Endothelial cell of umbilical vein (primary cell): ENCODE results near the gene FOXA1. TPM values are rescaled to one million over a fixed set of nuclear protein-coding genes. Genes with fewer than 3 reads are reported as not detected.

Source experiments
- BruUV-seq: library from RNA; stranded (reverse); fragments of 400-500 nt; replicated peaks from 2 replicates; lab custom pipeline; 2021; lab: Mats Ljungman, UMichigan
- CTCF ChIA-PET: fragments of 300-600, 350-600 bp; sonication (Branson Sonifier 250); formaldehyde crosslinking; loops from one replicate; lab custom pipeline; 2021; ENCODE audit warnings: antibody characterized with exemption, inconsistent platforms; lab: Charles Lee
- POLR2A ChIA-PET: fragments of 300-600, 350-600 bp; sonication (Branson Sonifier 250); formaldehyde crosslinking; loops from one replicate; lab custom pipeline; 2021; ENCODE audit warnings: antibody characterized with exemption, inconsistent platforms; lab: Charles Lee
- DNase-seq: peaks from one replicate; pipeline ENCODE4 v3.0.0-alpha.2; 2011; ENCODE audit warnings: low read depth, low spot score
- FAIRE-seq: peaks from 2 replicates; lab custom pipeline; 2011; peaks lifted over from hg19 to GRCh38; lab: Jason Lieb, UNC
- H2AFZ ChIP-seq: 2 replicates; pipeline ENCODE4 v1.6.0; 2012; ENCODE audit warnings: low read depth, low read length, control low read depth, inconsistent platforms
- H3K27ac ChIP-seq: 2 replicates; pipeline ENCODE4 v1.5.1; 2011; ENCODE audit warnings: low read depth, mild to moderate bottlenecking, control low read depth, low read length, moderate library complexity; ENCODE audit not compliant: insufficient read depth
- H3K27me3 ChIP-seq, 2 experiments: 2 replicates each; pipeline versions ENCODE4 v1.6.0 to v1.6.1; 2011; ENCODE audit warnings: low read length in 2 of 2, mixed read lengths in 1 of 2; ENCODE audit not compliant: control insufficient read depth in 2 of 2, insufficient read depth in 2 of 2
- H3K36me3 ChIP-seq, 2 experiments: 2 replicates in 1 of 2; 3 replicates in 1 of 2; pipeline ENCODE4 v1.5.1; 2011; ENCODE audit warnings: low read length in 2 of 2, mild to moderate bottlenecking in 1 of 2, moderate library complexity in 1 of 2; ENCODE audit not compliant: control insufficient read depth in 2 of 2, insufficient read depth in 2 of 2; ENCODE audit errors: extremely low read depth in 1 of 2
- H3K4me1 ChIP-seq: 3 replicates; pipeline ENCODE4 v1.5.1; 2011; ENCODE audit warnings: mild to moderate bottlenecking, low read length; ENCODE audit not compliant: control insufficient read depth, insufficient read depth; ENCODE audit errors: extremely low read depth
- H3K4me2 ChIP-seq: 2 replicates; pipeline ENCODE4 v1.6.1; 2011; ENCODE audit warnings: low read length, control low read depth, mixed read lengths; ENCODE audit not compliant: insufficient read depth
- H3K4me3 ChIP-seq, 3 experiments: fragments of 200-600 bp in 1 of 3; sonication (generic), shearing (Covaris generic) in 1 of 3; replicated peaks in 1 of 3; 2 replicates each; pipeline ENCODE4 v1.5.1; 2011 to 2016; ENCODE audit warnings: control low read depth in 3 of 3, low read length in 3 of 3, mild to moderate bottlenecking in 2 of 3, inconsistent platforms in 1 of 3, low read depth in 1 of 3, moderate library complexity in 1 of 3; ENCODE audit not compliant: insufficient read depth in 1 of 3
- H3K79me2 ChIP-seq: 2 replicates; pipeline ENCODE4 v1.6.0; 2012; ENCODE audit warnings: low read length, inconsistent platforms; ENCODE audit not compliant: control insufficient read depth, insufficient read depth
- H3K9ac ChIP-seq: replicated peaks from 2 replicates; pipeline ENCODE3; 2011; ENCODE audit warnings: low read length, control low read depth; ENCODE audit not compliant: insufficient read depth; ENCODE audit errors: extremely low read depth
- H3K9me1 ChIP-seq: replicated peaks from 3 replicates; pipeline ENCODE4 v1.6.0; 2011; ENCODE audit warnings: mild to moderate bottlenecking, low read length; ENCODE audit not compliant: control insufficient read depth, insufficient read depth; ENCODE audit errors: extremely low read depth
- H3K9me3 ChIP-seq: replicated peaks from 2 replicates; pipeline ENCODE4 v1.5.1; 2012; ENCODE audit warnings: low read length, inconsistent platforms; ENCODE audit not compliant: control insufficient read depth, insufficient read depth
- H4K20me1 ChIP-seq: replicated peaks from 2 replicates; pipeline ENCODE3; 2011; ENCODE audit warnings: mild to moderate bottlenecking, low read length; ENCODE audit not compliant: control insufficient read depth, insufficient read depth; ENCODE audit errors: extremely low read depth
- CTCF ChIP-seq, 2 donors: IDR thresholded peaks; 1 replicate in 1 of 2; 2 replicates in 1 of 2; pipeline ENCODE4 v1.5.1; 2011; ENCODE audit warnings: low read length in 2 of 2, mild to moderate bottlenecking in 2 of 2, moderate library complexity in 2 of 2, control low read depth in 1 of 2, inconsistent platforms in 1 of 2, low read depth in 1 of 2; ENCODE audit not compliant: insufficient read depth in 1 of 2; ENCODE audit errors: extremely low read depth in 1 of 2
- EZH2 ChIP-seq: IDR thresholded peaks from 2 replicates; pipeline ENCODE4 v1.6.1; 2012; ENCODE audit warnings: borderline replicate concordance, low read depth, mild to moderate bottlenecking, moderate library complexity, low read length, inconsistent platforms; ENCODE audit not compliant: severe bottlenecking
- FOS ChIP-seq: IDR thresholded peaks from 2 replicates; pipeline ENCODE4 v1.6.1; 2011; ENCODE audit warnings: mild to moderate bottlenecking, low read length, moderate library complexity, borderline replicate concordance; ENCODE audit not compliant: insufficient read depth
- GATA2 ChIP-seq: IDR thresholded peaks from 2 replicates; pipeline ENCODE4 v1.7.0; 2011; ENCODE audit warnings: low read depth, mild to moderate bottlenecking, moderate library complexity, mixed read lengths, low read length; ENCODE audit not compliant: insufficient read length, insufficient read depth
- JUN ChIP-seq: IDR thresholded peaks from 2 replicates; pipeline ENCODE4 v1.6.1; 2011; ENCODE audit warnings: borderline replicate concordance, low read depth; ENCODE audit not compliant: insufficient read length, insufficient read depth
- MAX ChIP-seq: IDR thresholded peaks from 2 replicates; pipeline ENCODE4 v1.6.1; 2011; ENCODE audit not compliant: insufficient read depth, insufficient read length
- MYC ChIP-seq: IDR thresholded peaks from one replicate; pipeline ENCODE4 v1.6.1; 2011; ENCODE audit warnings: mild to moderate bottlenecking, low read depth, low read length
- POLR2A ChIP-seq: IDR thresholded peaks from 2 replicates; pipeline ENCODE4 v1.6.1; 2012; ENCODE audit warnings: low read depth, mild to moderate bottlenecking, control low read depth, low read length
- POLR2AphosphoS5 ChIP-seq: IDR thresholded peaks from 2 replicates; pipeline ENCODE4 v1.6.1; 2012; ENCODE audit warnings: low read depth, mild to moderate bottlenecking, control low read depth, low read length, moderate library complexity; ENCODE audit not compliant: insufficient read depth
- dilution Hi-C: fragments of 300-500 bp; cut with MboI; formaldehyde crosslinking; loops from one replicate; pipeline ENCODE4 v1.15.0; 2019; ENCODE audit warnings: low sequenced_read_pairs; ENCODE audit not compliant: extremely low pct_ligation_motif_present
- intact Hi-C: fragments of 100-400 bp; cut with micrococcal nuclease; formaldehyde crosslinking; loops from one replicate; pipeline ENCODE4 v1.10.0; 2022
- polyA plus RNA-seq, 4 experiments: library from polyadenylated mRNA; depleted of rRNA in 3 of 4; stranded (reverse) in 3 of 4; unstranded in 1 of 4; fragments of >200 nt; gene quantifications; 2 replicates each; pipeline versions ENCODE4 v1.2.1 to v1.2.3, GENCODE V29; 2011 to 2012; ENCODE audit warnings: missing spikeins in 1 of 4
- total RNA-seq: library from RNA; stranded (reverse); gene quantifications from 2 replicates; pipeline ENCODE4 v1.2.3, GENCODE V29; 2021

Gene FOXA1
- total and polyA plus RNA-seq, 2 donors (not counting 3 experiments of a cell fraction or from before 2014, with no cell fraction given), result 0.06 TPM; not detected in 1

GRCh38 chr14:37625597-37626595 is 30.8 kb upstream of the FOXA1 start:
- ChIA-PET CTCF (no interaction called here), POLR2A (interaction anchor here (0.6 kb wide), 1 partner anchor 95 kb away, joined by 3 read pairs; no protein-coding TSS in a partner anchor)
- Histone ChIP-seq H3K27me3 (no peaks in the 10 kb centered on the region), H3K9me3 (no peaks in the 10 kb centered on the region), H3K4me2 (no peak overlapping the region), H3K79me2 (no peaks in the 10 kb centered on the region), H3K36me3 (no peaks in the 10 kb centered on the region), H4K20me1 (no peaks in the 10 kb centered on the region), H2AFZ (no peak overlapping the region), H3K9me1 (no peaks in the 10 kb centered on the region), H3K27ac (no peak overlapping the region), H3K4me3 (no peak overlapping the region), H3K4me1 (no peaks in the 10 kb centered on the region), H3K9ac (no peak overlapping the region)
- BruUV-seq, result no TSS peak
- dilution Hi-C loops (no loop called here), intact Hi-C loops (no loop called here)
- no peak for FAIRE-seq
- TF ChIP-seq POLR2AphosphoS5, result no peak
- no peak for DNase-seq

- no peak overlapping the region for H3K4me2 ChIP-seq
- CTCF ChIA-PET, result no interaction called here
- no peaks in the 10 kb centered on the region for H3K9me1 ChIP-seq
- intact Hi-C loops, result no loop called here
- H2AFZ ChIP-seq, result no peak overlapping the region
- DNase-seq (no peak), FAIRE-seq (no peak)
- H3K79me2 ChIP-seq, result no peaks in the 10 kb centered on the region
- no peaks in the 10 kb centered on the region for H3K36me3 ChIP-seq
- TF ChIP-seq POLR2AphosphoS5 (no peak), MYC (no peak), CTCF (IDR thresholded peaks at IDR 0.05; ENCODE audit: extremely low read depth in 1 of 2, insufficient read depth in 1 of 2, low read depth in 1 of 2, low read length in 2 of 2) (no peak), POLR2A (no peak), MAX (no peak), FOS (no peak), JUN (no peak), EZH2 (no peak), GATA2 (peak; percentile 3)
- H3K4me3 ChIP-seq, result no peak overlapping the region
- dilution Hi-C loops, result no loop called here
- no peaks in the 10 kb centered on the region for H4K20me1 ChIP-seq
- BruUV-seq, result no TSS peak
- no peak overlapping the region for H3K27ac ChIP-seq
- no peak overlapping the region for H3K9ac ChIP-seq
- no peaks in the 10 kb centered on the region for H3K9me3 ChIP-seq
- no peaks in the 10 kb centered on the region for H3K27me3 ChIP-seq
- POLR2A ChIA-PET, result no interaction called here
- no peaks in the 10 kb centered on the region for H3K4me1 ChIP-seq
Measured at GRCh38 chr14:37623971-37624370, 28.9 kb upstream of the FOXA1 start.
